Measurements from ENCODE around the gene LRRC28. TPM values are rescaled to one million over a fixed set of nuclear protein-coding genes. Genes with fewer than 3 reads are reported as not detected.

LRRC28 gene
- total RNA-seq, 1 donor from 2014 or later: 24.9 TPM

DNA sequence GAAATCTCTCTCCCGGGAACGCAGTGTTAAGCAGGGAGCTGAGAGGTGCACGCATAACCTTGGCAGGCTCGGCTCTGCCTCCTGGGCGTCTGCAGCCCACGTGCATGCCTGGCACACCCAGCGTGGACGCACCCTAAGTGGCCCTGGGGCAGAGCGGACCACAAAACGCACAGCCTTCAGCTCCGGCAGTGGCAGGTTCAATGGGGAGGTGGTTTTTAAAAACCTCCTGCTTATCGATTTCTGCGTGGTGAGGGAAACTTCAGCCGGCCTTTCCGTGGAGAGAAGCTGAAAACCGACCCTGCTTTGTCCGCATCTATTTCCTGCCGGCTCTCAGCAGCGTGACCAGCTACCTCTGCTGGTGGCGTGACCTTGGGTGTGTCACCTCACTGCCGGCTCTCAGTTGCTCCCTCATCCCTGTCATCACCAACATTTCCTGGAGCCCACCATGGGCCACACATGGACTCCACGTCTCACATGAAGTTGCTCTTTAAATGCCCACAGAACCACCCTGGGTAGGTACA is 179.7 kb downstream of the LRRC28 start:
- no peak for FAIRE-seq
- DNase-seq (ENCODE audit: low spot score in 2 of 2): no peak

DNA sequence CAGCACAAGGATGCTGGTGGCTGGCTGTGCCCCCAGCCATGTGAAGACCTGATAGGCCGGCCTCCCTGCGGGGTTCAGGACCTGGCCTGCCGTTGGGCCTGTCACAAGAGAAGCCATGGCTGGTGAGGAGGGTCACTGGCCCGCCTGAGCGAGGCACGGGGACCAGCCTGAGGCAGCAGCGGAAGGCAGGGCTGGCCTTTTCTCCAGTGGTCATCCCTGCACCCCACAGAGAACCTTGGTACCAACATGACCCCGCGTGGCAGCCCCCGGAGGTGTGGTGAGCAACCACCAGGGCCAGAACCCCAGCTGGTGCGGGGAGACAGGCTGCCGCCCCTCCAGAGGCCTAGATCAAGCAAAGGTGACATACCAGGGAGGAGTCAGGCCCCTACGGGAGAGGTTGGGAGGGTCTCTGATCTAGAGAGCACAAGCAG is 180.4 kb downstream of the LRRC28 start:
- FAIRE-seq: no peak

DNA sequence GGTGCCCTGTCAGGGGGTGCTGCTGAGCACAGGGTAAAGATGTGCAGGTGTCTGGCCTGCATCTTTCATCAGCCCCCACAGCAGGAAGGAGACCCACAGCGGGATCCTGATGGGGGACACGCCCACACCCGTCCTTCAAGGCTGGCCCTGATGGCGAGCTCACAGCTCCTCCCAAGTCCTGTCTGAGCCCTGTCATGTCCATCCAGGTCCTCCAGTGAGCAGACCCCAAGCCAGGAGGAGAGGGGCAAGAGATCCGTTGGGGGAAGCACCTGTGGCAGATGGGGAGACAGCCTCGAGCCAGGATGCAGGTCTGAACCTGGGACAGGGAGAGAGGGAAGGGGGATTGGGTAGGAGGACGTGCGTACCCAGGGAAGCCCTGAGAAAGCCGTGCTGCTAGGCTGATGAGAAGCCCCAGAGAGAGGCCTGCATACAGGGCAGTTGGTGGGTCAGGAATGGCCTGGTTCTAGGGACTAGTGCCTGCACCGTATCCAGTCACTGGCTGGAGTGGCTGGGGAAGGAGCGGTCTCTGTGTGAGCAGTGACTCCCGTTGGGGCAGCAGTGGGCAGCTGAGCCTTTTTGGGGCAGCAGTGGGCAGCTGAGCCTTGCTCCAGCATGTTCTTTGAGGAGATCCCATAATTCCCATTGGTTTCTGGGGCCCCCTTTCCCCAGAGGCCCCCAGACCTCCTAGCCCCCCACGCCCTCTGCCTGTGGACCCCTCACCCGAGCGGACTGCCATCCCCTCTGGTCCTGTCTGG is 181.2 kb downstream of the LRRC28 start:
- no peak for DNase-seq (ENCODE audit: low spot score in 2 of 2)
- FAIRE-seq: no peak

More for the DNA sequence above, 180.4 kb downstream of the LRRC28 start:
- no peak for DNase-seq (ENCODE audit: low spot score in 2 of 2)

GRCh38 chr15:99433026-99433756 is 181.9 kb downstream of the LRRC28 start:
- no peak for DNase-seq (ENCODE audit: low spot score in 2 of 2)
- FAIRE-seq: no peak

GRCh38 chr15:99433757-99434450 is 182.6 kb downstream of the LRRC28 start:
- DNase-seq (ENCODE audit: low spot score in 2 of 2): no peak
- FAIRE-seq: no peak

DNA sequence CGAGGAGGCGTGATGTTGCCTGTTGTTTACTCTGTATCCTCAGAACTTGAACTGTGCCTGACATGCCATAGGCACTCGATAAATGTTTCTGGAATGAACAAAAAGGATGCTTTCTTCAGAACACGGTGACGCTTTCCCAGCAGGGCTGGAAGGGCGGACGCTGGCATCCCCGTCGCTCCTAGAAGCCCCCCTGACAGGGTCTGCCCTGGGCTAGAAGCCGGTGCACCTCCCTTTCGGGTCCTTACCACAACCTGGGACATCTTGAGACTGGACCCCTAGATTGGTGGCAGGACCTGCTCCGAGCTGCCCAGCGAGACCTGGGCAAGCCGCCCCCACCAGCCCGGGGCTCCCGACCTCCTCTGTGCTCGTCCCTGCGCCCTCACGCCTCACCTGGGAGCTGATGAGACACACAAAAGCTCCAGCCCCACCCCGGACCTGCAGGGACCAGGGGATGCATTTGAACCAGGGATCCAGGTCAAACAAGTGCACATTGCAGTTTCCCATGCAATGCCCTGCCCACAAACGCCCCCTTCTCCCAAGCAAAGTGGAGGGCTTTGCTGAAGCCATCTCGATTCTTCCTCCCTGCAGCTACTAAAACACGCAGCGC is 183.3 kb downstream of the LRRC28 start:
- DNase-seq (ENCODE audit: low spot score in 2 of 2) (no peak), FAIRE-seq (no peak)

DNA sequence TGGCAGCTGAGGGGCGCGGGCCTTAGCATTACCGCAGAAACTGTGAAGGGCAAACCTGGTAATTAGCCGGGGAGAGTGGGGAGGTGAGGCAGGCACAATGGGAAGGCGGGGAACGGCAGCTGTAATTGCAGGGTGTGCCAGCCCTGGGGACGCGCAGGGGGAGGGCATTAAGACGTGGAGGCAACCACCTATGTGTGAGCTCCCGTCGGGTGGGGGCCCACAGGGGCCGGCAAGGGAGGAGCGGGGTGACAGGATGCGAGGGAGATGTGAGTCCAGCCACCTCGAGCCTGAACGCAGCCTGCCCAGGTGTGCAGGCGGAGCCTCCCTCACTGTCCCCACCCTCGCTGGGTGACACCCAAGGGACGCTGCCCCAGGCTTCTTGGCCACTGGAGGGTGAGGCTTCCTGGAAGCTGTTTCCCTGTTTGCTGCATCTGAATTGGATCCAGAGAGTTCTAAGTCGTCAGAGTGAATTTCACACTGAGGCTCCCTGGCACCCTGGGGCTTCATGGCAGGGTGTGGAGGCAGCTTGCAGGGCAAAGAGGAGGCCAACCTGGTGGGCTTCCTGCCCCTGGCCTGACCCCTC is 183.9 kb downstream of the LRRC28 start:
- FAIRE-seq (no peak), DNase-seq (ENCODE audit: low spot score in 2 of 2) (no peak)

DNA sequence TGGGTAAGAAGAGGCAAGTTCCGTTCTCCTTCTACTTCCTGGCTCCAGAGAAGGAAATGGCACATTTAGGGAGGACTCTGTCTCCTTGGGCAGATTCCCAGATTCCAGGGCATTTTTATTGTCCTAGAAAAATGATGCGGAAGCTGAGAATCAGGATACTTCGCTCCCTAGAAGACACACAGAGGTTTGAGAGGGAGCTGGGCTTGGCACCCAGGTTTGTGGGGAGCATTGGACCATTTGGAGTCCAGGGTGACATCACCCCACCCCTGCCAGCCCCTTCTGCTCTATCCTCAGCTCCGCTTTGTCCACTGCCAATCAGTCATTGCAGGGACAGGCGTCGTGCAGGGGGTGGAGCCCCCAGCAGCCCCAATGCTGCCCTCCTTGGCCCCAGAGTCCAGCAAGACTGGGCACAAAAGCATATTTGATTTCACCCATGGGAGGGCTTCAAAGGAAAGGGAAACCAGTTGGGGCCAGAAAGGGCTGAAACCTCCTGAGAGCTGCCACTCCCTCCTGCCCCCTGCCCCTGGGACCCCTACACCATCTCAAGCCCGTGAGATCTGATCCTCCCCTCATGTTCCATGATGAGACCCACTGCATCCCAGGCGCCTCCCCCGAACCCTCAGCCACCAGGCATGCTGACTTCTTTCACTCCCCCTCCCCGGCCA is 184.7 kb downstream of the LRRC28 start:
- FAIRE-seq (no peak), DNase-seq (ENCODE audit: low spot score in 2 of 2) (no peak)

DNA sequence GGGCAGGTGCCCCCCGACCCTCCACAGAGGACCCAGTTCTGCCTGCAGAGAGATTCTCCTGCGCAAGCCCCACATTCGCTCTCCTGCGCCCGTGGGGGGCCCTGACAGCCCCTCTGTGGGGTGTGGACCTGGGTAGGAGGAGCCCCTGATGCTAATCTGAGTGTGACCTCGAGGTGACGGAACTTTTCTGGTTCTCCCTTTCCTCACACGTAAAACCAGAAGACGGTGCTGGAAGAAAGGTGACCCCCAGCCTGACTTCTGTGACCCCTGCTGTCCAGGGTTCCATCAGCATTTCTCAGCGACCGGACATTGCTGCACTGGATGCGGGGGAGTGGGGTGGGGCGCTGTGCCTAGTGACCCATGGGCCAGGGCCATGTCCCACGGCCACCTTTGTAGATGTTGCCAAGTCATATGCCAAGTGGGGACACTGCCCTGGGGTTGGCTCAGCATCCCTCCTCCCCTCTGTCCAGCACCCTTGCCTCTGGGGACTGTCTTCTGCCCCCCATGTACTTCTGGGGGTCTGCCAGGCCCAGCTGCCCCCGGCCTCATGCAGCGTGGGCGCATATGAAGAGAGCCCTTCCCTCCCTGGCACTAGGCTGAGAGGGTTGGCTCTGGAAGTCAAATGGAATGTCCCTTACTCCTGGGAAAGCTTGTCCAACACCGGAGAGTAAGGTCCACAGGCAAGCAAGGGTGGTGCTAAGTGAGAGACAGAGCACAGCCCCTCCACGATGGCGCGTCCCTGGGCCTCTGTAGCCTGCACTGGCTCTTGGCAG is 185.4 kb downstream of the LRRC28 start:
- no peak for FAIRE-seq
- DNase-seq (ENCODE audit: low spot score in 2 of 2): no peak

GRCh38 chr15:99437315-99438223 is 186.3 kb downstream of the LRRC28 start:
- FAIRE-seq (no peak), DNase-seq (ENCODE audit: low spot score in 2 of 2) (no peak)

DNA sequence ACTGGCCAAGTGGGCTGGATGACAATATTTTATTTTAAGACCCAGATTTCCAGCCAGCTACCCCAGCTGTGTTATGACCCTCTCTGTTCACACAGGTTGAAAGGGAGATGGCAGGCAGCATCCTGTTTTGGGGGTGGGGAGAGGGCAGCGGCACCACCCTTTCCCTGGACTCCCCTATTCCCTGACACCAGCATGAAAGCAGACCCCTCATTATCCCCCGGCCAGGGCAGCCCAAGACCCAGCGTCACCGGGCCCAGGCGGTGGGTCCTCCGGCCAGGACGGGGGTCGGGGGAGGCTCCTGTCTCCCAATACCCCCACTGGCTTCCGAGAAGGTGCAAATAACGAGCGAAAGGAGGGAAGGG is 186.9 kb downstream of the LRRC28 start:
- FAIRE-seq (no peak), DNase-seq (ENCODE audit: low spot score in 2 of 2) (no peak)

DNA sequence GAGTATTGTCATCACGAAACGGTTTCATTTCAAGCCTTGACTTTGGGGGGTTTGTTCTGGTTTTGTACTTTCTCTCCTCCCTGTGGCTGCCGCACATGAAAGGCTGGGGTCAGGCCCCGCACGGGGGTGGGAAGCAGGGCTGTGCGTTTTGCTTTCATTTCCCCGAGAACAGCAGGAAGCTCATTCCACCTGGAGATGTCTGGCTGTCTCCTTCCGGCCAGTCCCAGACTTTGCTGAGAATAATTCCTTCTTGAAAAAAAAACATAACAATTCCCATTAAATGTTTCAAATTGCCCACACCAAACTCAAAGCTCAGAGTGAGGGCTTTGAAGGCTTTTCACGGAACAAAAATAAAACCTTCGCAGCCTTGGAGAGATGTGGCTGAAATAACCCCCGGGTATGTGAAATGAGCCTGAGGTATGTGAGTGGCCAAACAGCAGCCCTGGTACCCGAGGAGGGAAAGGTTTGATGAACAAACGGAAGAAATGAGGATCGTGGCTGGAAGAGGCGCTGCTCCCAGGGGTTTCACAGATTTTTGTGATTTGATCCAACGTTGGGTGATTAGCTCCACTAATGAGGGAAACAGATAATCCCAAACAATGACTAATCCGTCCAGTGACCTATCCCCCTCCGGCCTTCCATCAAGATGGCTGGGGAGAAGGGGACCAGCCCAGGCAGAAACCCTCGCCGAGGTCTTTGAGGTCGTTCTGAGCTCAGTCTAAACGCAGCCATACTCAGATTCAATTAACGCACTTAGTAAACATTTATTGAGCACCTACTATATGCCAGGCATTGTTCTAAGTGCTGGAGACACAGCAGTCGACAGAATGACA is 187.6 kb downstream of the LRRC28 start:
- no peak for FAIRE-seq

GRCh38 chr15:99439524-99439835 is 188.2 kb downstream of the LRRC28 start:
- no peak for FAIRE-seq

More for the DNA sequence above, 187.6 kb downstream of the LRRC28 start:
- DNase-seq (ENCODE audit: low spot score in 2 of 2): no peak

GRCh38 chr15:99440029-99440428 is 188.7 kb downstream of the LRRC28 start:
- DNase-seq (ENCODE audit: low spot score in 2 of 2) (no peak), FAIRE-seq (no peak)

More at GRCh38 chr15:99439524-99439835, 188.2 kb downstream of the LRRC28 start:
- DNase-seq (ENCODE audit: low spot score in 2 of 2): no peak
